Esophagus muscularis mucosa (tissue), 4 donors: ENCODE results near the gene PHB1. TPM values are rescaled to one million over a fixed set of nuclear protein-coding genes. Genes with fewer than 3 reads are reported as not detected.

Source experiments
- DNase-seq: peaks from one replicate; pipeline ENCODE4 v3.0.0-alpha.2; 2017; ENCODE audit errors: extremely low spot score
- H3K27ac ChIP-seq, 4 donors: fragments of 200-600 bp; sonication (generic); replicated peaks in 1 of 4; 1 replicate in 3 of 4; 2 replicates in 1 of 4; pipeline ENCODE4 v1.5.1; 2016 to 2019; ENCODE audit warnings: mild to moderate bottlenecking in 1 of 4
- H3K27me3 ChIP-seq, 4 donors: fragments of 200-600 bp; sonication (generic); one replicate each; pipeline versions ENCODE4 v1.5.1 to v1.6.0; 2016 to 2019
- H3K36me3 ChIP-seq, 4 donors: fragments of 200-600 bp; sonication (generic); one replicate each; pipeline ENCODE4 v1.5.1; 2016 to 2019
- H3K4me1 ChIP-seq, 4 donors: fragments of 200-600 bp; sonication (generic); one replicate each; pipeline ENCODE4 v1.5.1; 2016 to 2019
- H3K4me3 ChIP-seq, 4 donors: fragments of 200-600 bp; sonication (generic); 1 replicate in 2 of 4; 2 replicates in 2 of 4; pipeline ENCODE4 v1.5.1; 2016 to 2019; ENCODE audit warnings: mild to moderate bottlenecking in 4 of 4, moderate library complexity in 1 of 4
- H3K9me3 ChIP-seq, 4 donors: fragments of 200-600 bp; sonication (generic); 1 replicate in 3 of 4; 2 replicates in 1 of 4; pipeline ENCODE4 v1.5.1; 2016 to 2019
- CTCF ChIP-seq, 3 experiments: fragments of 200-600 bp in 2 of 3; fragments of 450-650 bp in 1 of 3; sonication (generic) in 2 of 3; IDR thresholded peaks; one replicate each; pipeline ENCODE4 v1.5.1; 2017 to 2019; ENCODE audit warnings: antibody characterized with exemption in 3 of 3, mild to moderate bottlenecking in 2 of 3, moderate library complexity in 1 of 3
- EP300 ChIP-seq: sonication (generic); formaldehyde crosslinking; IDR thresholded peaks from one replicate; pipeline ENCODE4 v1.6.1; 2017; ENCODE audit warnings: antibody characterized with exemption
- POLR2A ChIP-seq: fragments of 450-650 bp; IDR thresholded peaks from one replicate; pipeline ENCODE4 v1.6.1; 2017; ENCODE audit warnings: antibody characterized with exemption, moderate library complexity, mild to moderate bottlenecking, low read depth
- POLR2AphosphoS5 ChIP-seq, 2 donors: sonication (generic); formaldehyde crosslinking; IDR thresholded peaks; one replicate each; pipeline ENCODE4 v1.6.1; 2017; ENCODE audit warnings: antibody characterized with exemption in 2 of 2
- WGBS: methylation state at CpG from one replicate; pipeline ENCODE4 v1.1.5; 2018; 5-methylcytosine and 5-hydroxymethylcytosine counted together
- intact Hi-C: fragments of 100-400 bp; cut with DNase I; formaldehyde crosslinking; loops from one replicate; pipeline ENCODE4 v1.15.1; 2023
- total RNA-seq, 4 donors: library from RNA; depleted of rRNA; stranded (reverse); fragments of >200 nt; gene quantifications; one replicate each; pipeline versions ENCODE4 v1.1.0 to v1.2.1, GENCODE V29; 2016

PHB1 gene
- total RNA-seq, 4 donors from 2014 or later, result 75.6 to 101 (median 95.6) TPM

- Histone ChIP-seq H3K27me3 (no peaks in the 10 kb centered on the region), H3K4me3 (peak overlapping the region; percentile 86 to 100 (median 96)), H3K9me3 (no peaks in the 10 kb centered on the region), H3K36me3 (no peaks in the 10 kb centered on the region), H3K4me1 (peaks cover 14 to 62% (median 56%) of the 10 kb centered on the region in 4 donors), H3K27ac (peak overlapping the region; percentile 94 to 95 (median 95))
- WGBS, result 0% methylated on average over 21 of the region's 52 CpGs
- TF ChIP-seq EP300, result no peak
- TF ChIP-seq POLR2A, result no peak
- no peak for TF ChIP-seq POLR2AphosphoS5 (IDR thresholded peaks at IDR 0.05)
- no peak for TF ChIP-seq CTCF (IDR thresholded peaks at IDR 0.05)
- intact Hi-C loops, result loop anchor here (5.0 kb wide), 2 partner anchors 36 to 44 kb away; no protein-coding TSS in a partner anchor
- DNase-seq, result no peak
Measured at GRCh38 chr17:49361129-49361901, 53.4 kb downstream of the PHB1 start.

- WGBS, result 3% methylated on average over 8 of the region's 8 CpGs
- DNase-seq, result no peak
- Histone ChIP-seq H3K27ac (peak overlapping the region; percentile 94 to 95 (median 95)), H3K36me3 (no peaks in the 10 kb centered on the region), H3K4me3 (peak overlapping the region; percentile 86 to 100 (median 96)), H3K9me3 (no peaks in the 10 kb centered on the region), H3K4me1 (peaks cover 14 to 62% (median 61%) of the 10 kb centered on the region in 4 donors), H3K27me3 (no peaks in the 10 kb centered on the region)
- intact Hi-C loops, result loop anchor here (5.0 kb wide), 2 partner anchors 37 to 43 kb away; no protein-coding TSS in a partner anchor
- no peak for TF ChIP-seq POLR2A
- TF ChIP-seq CTCF (IDR thresholded peaks at IDR 0.05), result no peak
- TF ChIP-seq POLR2AphosphoS5 (IDR thresholded peaks at IDR 0.05), result no peak
- no peak for TF ChIP-seq EP300
Measured at GRCh38 chr17:49360796-49361128, 53.9 kb downstream of the PHB1 start.

DNA sequence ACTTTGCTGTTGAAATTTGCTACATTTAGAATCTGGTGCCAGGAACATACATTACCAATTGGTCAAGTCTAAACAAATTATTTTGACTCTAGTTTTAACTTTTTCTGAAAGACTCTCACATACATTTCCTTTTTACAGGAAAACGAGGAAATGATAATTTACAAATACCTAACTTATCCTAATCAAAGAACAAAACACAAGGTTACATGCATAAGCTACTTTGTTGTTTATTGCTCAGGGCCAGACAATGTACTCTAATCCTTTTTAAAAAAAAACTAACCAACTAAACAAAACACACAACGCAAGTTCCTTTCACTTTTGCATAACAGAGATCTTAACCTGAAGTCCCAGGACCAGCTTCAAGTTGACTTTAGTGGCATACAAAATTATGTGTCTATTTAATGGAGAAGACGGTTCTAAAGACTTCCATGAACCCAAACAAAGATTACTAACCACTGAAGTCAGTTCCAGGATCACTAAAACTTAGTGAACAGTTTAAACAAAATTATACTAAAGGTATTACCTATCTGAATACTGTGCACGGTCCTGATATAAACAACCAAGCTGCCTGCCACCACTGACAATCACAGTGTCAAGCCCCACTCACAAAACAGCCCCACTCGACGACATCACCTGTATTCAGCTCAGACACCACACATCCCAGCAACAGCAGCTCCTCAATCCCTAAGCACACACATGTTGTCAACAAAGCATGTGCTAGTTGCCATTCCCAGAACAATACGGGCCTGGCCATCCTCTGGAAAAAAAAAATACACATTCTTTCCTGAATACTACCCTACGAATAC is 54.5 kb downstream of the PHB1 start:
- no peak for TF ChIP-seq EP300
- TF ChIP-seq POLR2AphosphoS5 (IDR thresholded peaks at IDR 0.05), result no peak
- TF ChIP-seq CTCF (IDR thresholded peaks at IDR 0.05), result no peak
- TF ChIP-seq POLR2A, result no peak
- no peaks in the 10 kb centered on the region for H3K36me3 ChIP-seq
- H3K9me3 ChIP-seq, result no peaks in the 10 kb centered on the region
- peak overlapping the region; percentile 86 to 100 (median 96) for H3K4me3 ChIP-seq
- intact Hi-C loops, result loop anchor here (5.0 kb wide), 2 partner anchors 37 to 43 kb away; no protein-coding TSS in a partner anchor
- H3K4me1 ChIP-seq, result peaks cover 14 to 66% (median 63%) of the 10 kb centered on the region in 4 donors
- H3K27ac ChIP-seq, result peak overlapping the region; percentile 94 to 95 (median 95)
- 19% methylated on average over 8 of the region's 8 CpGs for WGBS
- no peak for DNase-seq
- H3K27me3 ChIP-seq, result no peaks in the 10 kb centered on the region

- peak overlapping the region in 3 of 4 donors; percentile 12 to 55 (median 35) for H3K27ac ChIP-seq
- intact Hi-C loops, result no loop called here
- TF ChIP-seq POLR2A (no peak), POLR2AphosphoS5 (IDR thresholded peaks at IDR 0.05) (no peak), EP300 (no peak)
- H3K4me3 ChIP-seq, result peak overlapping the region in 3 of 4 donors; percentile 2 to 26 (median 16)
- DNase-seq, result no peak
- no peaks in the 10 kb centered on the region for H3K36me3 ChIP-seq
- 35% methylated on average over 4 of the region's 4 CpGs for WGBS
- H3K9me3 ChIP-seq, result no peaks in the 10 kb centered on the region
- no peaks in the 10 kb centered on the region for H3K27me3 ChIP-seq
- peaks cover 14 to 79% (median 76%) of the 10 kb centered on the region in 4 donors for H3K4me1 ChIP-seq
Measured at GRCh38 chr17:49358641-49359247, 55.9 kb downstream of the PHB1 start.
